Neural crest cell (in vitro differentiated cells): ENCODE data around the gene ERGIC1. TPM values are rescaled to one million over a fixed set of nuclear protein-coding genes. Genes with fewer than 3 reads are reported as not detected.

Experiments used
- DNase-seq: peaks from one replicate; pipeline ENCODE4 v3.0.0; 2021; ENCODE audit warnings: low read depth, mixed read lengths, low spot score
- H3K27ac Mint-ChIP-seq: one replicate; pipeline ENCODE4 v1.8.0; 2021; ENCODE audit warnings: mild to moderate bottlenecking, mixed read lengths; ENCODE audit not compliant: unreplicated experiment
- H3K27me3 Mint-ChIP-seq: 2 replicates; pipeline ENCODE4 v1.8.0; 2021; ENCODE audit warnings: low read depth, mild to moderate bottlenecking, mixed read lengths
- H3K36me3 Mint-ChIP-seq: 2 replicates; pipeline ENCODE4 v1.8.0; 2021; ENCODE audit warnings: low read depth, mild to moderate bottlenecking, mixed read lengths
- H3K4me1 Mint-ChIP-seq: 2 replicates; pipeline ENCODE4 v1.8.0; 2021; ENCODE audit warnings: mixed read lengths
- H3K4me3 Mint-ChIP-seq: one replicate; pipeline ENCODE4 v1.8.0; 2021; ENCODE audit warnings: mild to moderate bottlenecking, mixed read lengths
- H3K9me3 Mint-ChIP-seq: 2 replicates; pipeline ENCODE4 v1.8.0; 2021; ENCODE audit warnings: mixed read lengths
- CTCF ChIP-seq: fragments of 200-600 bp; sonication (generic); conservative IDR thresholded peaks from 2 replicates; pipeline ENCODE4 v1.5.0; 2021; ENCODE audit warnings: antibody characterized with exemption, mild to moderate bottlenecking
- total RNA-seq: library from RNA; stranded (reverse); gene quantifications from 2 replicates; pipeline ENCODE4 v1.2.1, GENCODE V29; 2021

The ERGIC1 gene
- total RNA-seq, 1 donor from 2014 or later, result 108 TPM

GRCh38 chr5:172867761-172868435 is 33.8 kb downstream of the ERGIC1 start:
- peak overlapping the region; percentile 47 for H3K27ac Mint-ChIP-seq
- peaks cover 34% of the 10 kb centered on the region for H3K4me1 Mint-ChIP-seq
- no peak for DNase-seq
- H3K9me3 Mint-ChIP-seq, result no peaks in the 10 kb centered on the region
- no peaks in the 10 kb centered on the region for H3K27me3 Mint-ChIP-seq
- TF ChIP-seq CTCF, result no peak
- H3K4me3 Mint-ChIP-seq, result no peak overlapping the region
- no peaks in the 10 kb centered on the region for H3K36me3 Mint-ChIP-seq

- H3K9me3 Mint-ChIP-seq, result no peaks in the 10 kb centered on the region
- TF ChIP-seq CTCF, result no peak
Observed at GRCh38 chr5:172868436-172868923, 34.4 kb downstream of the ERGIC1 start.

GRCh38 chr5:172868924-172869591 is 35.0 kb downstream of the ERGIC1 start:
- H3K27ac Mint-ChIP-seq, result no peak overlapping the region
- H3K4me1 Mint-ChIP-seq, result peaks cover 37% of the 10 kb centered on the region
- no peak for DNase-seq
- no peaks in the 10 kb centered on the region for H3K36me3 Mint-ChIP-seq
- TF ChIP-seq CTCF, result no peak
- no peaks in the 10 kb centered on the region for H3K27me3 Mint-ChIP-seq
- no peaks in the 10 kb centered on the region for H3K9me3 Mint-ChIP-seq
- H3K4me3 Mint-ChIP-seq, result peak overlapping the region; percentile 20

More at GRCh38 chr5:172868436-172868923, 34.4 kb downstream of the ERGIC1 start:
- Mint-ChIP-seq H3K4me3 (peak overlapping the region; percentile 20), H3K27me3 (no peaks in the 10 kb centered on the region), H3K36me3 (no peaks in the 10 kb centered on the region), H3K4me1 (peaks cover 37% of the 10 kb centered on the region), H3K27ac (peak overlapping the region; percentile 1)
- DNase-seq, result no peak

GRCh38 chr5:172869691-172870090 is 35.6 kb downstream of the ERGIC1 start:
- H3K4me1 Mint-ChIP-seq, result peaks cover 37% of the 10 kb centered on the region
- H3K27ac Mint-ChIP-seq, result no peak overlapping the region
- H3K27me3 Mint-ChIP-seq, result no peaks in the 10 kb centered on the region
- no peak for TF ChIP-seq CTCF
- H3K36me3 Mint-ChIP-seq, result no peaks in the 10 kb centered on the region
- H3K9me3 Mint-ChIP-seq, result no peaks in the 10 kb centered on the region
- H3K4me3 Mint-ChIP-seq, result no peak overlapping the region
- DNase-seq, result no peak

- H3K4me3 Mint-ChIP-seq, result no peak overlapping the region
- no peak for DNase-seq
- H3K4me1 Mint-ChIP-seq, result peaks cover 37% of the 10 kb centered on the region
- TF ChIP-seq CTCF, result no peak
- no peaks in the 10 kb centered on the region for H3K9me3 Mint-ChIP-seq
- no peaks in the 10 kb centered on the region for H3K27me3 Mint-ChIP-seq
- H3K27ac Mint-ChIP-seq, result no peak overlapping the region
- H3K36me3 Mint-ChIP-seq, result no peaks in the 10 kb centered on the region
Observed at GRCh38 chr5:172870291-172870714, 36.3 kb downstream of the ERGIC1 start.
